Gastrocnemius medialis (tissue), 4 donors: ENCODE results near the gene RAB4A.

Experiments used
- POLR2A ChIP-seq, 2 donors: fragments of 450-650 bp; IDR thresholded peaks; one replicate each; pipeline ENCODE4 v1.6.1; 2017; ENCODE audit warnings: antibody characterized with exemption in 2 of 2, mild to moderate bottlenecking in 2 of 2, moderate library complexity in 2 of 2
- TF ChIP-seq, protein P1 (sequence below), 5 experiments: fragments of 450-650 bp in 3 of 5; fragments of 200-600 bp in 2 of 5; sonication (generic) in 2 of 5; IDR thresholded peaks in 4 of 5; conservative IDR thresholded peaks in 1 of 5; 1 replicate in 4 of 5; 2 replicates in 1 of 5; pipeline ENCODE4 v1.5.1; 2016 to 2019; ENCODE audit warnings: antibody characterized with exemption in 5 of 5, mild to moderate bottlenecking in 3 of 5, moderate library complexity in 3 of 5

DNA sequence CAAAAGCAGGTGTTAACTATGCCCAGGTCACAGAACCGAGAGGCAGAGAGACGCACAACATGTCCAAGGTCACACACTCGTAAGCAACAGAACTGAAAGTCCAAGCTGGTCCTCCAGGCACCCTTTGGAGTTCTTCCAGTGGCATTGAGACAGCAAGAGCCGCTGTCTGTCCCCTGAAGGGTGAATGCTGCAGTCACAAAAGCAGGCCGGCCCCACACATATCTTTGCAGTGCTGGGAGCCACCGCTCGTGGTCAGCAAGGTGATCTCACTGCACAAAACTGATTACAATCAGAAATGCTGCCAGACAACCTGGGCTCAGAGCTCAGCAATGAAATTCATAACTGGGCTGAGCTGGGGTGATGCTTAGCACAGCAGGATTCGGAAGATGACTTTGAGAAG lies 47.4 kb upstream of the RAB4A start:
- TF ChIP-seq, protein P1, sequence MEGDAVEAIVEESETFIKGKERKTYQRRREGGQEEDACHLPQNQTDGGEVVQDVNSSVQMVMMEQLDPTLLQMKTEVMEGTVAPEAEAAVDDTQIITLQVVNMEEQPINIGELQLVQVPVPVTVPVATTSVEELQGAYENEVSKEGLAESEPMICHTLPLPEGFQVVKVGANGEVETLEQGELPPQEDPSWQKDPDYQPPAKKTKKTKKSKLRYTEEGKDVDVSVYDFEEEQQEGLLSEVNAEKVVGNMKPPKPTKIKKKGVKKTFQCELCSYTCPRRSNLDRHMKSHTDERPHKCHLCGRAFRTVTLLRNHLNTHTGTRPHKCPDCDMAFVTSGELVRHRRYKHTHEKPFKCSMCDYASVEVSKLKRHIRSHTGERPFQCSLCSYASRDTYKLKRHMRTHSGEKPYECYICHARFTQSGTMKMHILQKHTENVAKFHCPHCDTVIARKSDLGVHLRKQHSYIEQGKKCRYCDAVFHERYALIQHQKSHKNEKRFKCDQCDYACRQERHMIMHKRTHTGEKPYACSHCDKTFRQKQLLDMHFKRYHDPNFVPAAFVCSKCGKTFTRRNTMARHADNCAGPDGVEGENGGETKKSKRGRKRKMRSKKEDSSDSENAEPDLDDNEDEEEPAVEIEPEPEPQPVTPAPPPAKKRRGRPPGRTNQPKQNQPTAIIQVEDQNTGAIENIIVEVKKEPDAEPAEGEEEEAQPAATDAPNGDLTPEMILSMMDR (IDR thresholded peaks at IDR 0.05 in 4 of 5, conservative IDR thresholded peaks at IDR 0.05 in 1 of 5) = no peak
- no peak for TF ChIP-seq POLR2A (IDR thresholded peaks at IDR 0.05)
